Activated B cell treated with CpG ODN at 0.5 μM for 24 hours (primary cell): Measurements from ENCODE around the gene HOXB5. TPM values are rescaled to one million over a fixed set of nuclear protein-coding genes. Genes with fewer than 3 reads are reported as not detected.
A peak's percentile ranks its signal among the peaks of the same experiment; 100 is the strongest.

ENCODE experiments used
- ATAC-seq: fragments of 200-7000 bp; cut with Tn5 transposase; one replicate; pipeline ENCODE4 v1.10.0; 2021; ENCODE audit warnings: low read depth, mild to moderate bottlenecking, moderate library complexity
- CTCF ChIA-PET: fragments of 350-600 bp; sonication (Branson Sonifier 250); formaldehyde crosslinking; loops from one replicate; lab custom pipeline; 2021; ENCODE audit warnings: antibody characterized with exemption; lab: Charles Lee
- POLR2A ChIA-PET: fragments of 350-600 bp; sonication (Branson Sonifier 250); formaldehyde crosslinking; loops from one replicate; lab custom pipeline; 2021; ENCODE audit warnings: antibody characterized with exemption; lab: Charles Lee
- DNase-seq: peaks from one replicate; pipeline ENCODE4 v3.0.0; 2022
- H3K27ac Mint-ChIP-seq: one replicate; pipeline ENCODE4 v1.8.0; 2020; ENCODE audit warnings: mixed read lengths
- H3K27me3 Mint-ChIP-seq: one replicate; pipeline ENCODE4 v1.8.0; 2021; ENCODE audit warnings: mixed read lengths
- H3K36me3 Mint-ChIP-seq: one replicate; pipeline ENCODE4 v1.8.0; 2021; ENCODE audit warnings: low read depth, mixed read lengths
- H3K4me1 Mint-ChIP-seq: one replicate; pipeline ENCODE4 v1.8.0; 2021; ENCODE audit warnings: mixed read lengths
- H3K4me3 Mint-ChIP-seq: one replicate; pipeline ENCODE4 v1.8.0; 2020; ENCODE audit warnings: mild to moderate bottlenecking, mixed read lengths
- H3K9me3 Mint-ChIP-seq: one replicate; pipeline ENCODE4 v1.8.0; 2020; ENCODE audit warnings: mixed read lengths
- CTCF ChIP-seq: fragments of 200-600 bp; IDR thresholded peaks from one replicate; pipeline ENCODE4 v1.8.0; 2022; ENCODE audit warnings: antibody characterized with exemption, mild to moderate bottlenecking
- intact Hi-C: fragments of 100-400 bp; cut with micrococcal nuclease; formaldehyde crosslinking; loops from one replicate; pipeline ENCODE4 v1.15.1; 2024
- total RNA-seq: library from RNA; stranded (reverse); gene quantifications from 2 replicates; pipeline ENCODE4 v1.2.3, GENCODE V29; 2022

HOXB5 gene
- total RNA-seq, 1 donor from 2014 or later: not detected

DNA sequence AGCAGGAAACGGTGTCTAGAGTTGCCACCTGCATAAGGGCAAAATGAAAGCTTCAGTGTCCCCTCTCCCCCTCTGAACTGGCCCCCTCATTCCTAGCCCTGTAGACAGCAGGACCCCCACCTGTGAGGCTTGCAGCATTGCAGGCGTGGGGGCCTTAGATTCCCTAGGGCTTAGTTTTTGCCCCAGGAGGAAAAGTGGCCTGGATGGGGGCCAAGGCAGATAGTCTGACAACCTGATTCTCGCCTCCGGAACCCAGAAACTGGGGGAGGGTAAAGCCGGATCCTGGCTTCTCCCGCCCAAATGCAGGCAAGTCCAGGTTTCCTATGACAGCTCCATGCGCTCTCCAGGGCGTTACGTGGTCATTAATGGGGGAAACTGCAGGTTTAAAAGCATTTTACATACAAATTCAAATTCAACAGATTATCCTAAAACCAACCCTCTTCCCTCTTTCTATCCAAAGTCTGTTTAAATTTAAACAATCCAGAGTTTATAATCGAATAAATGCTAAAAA lies 11.9 kb upstream of the HOXB5 start:
- POLR2A ChIA-PET: no interaction called here
- H3K27ac Mint-ChIP-seq: no peak overlapping the region
- peaks cover 55% of the 10 kb centered on the region for H3K27me3 Mint-ChIP-seq
- CTCF ChIA-PET: interaction anchor here (2.0 kb wide), 1 partner anchor 13 kb away, joined by 9 read pairs; no protein-coding TSS in a partner anchor
- no peak for ATAC-seq
- no peak for TF ChIP-seq CTCF
- intact Hi-C loops: no loop called here
- H3K9me3 Mint-ChIP-seq: no peaks in the 10 kb centered on the region
- peaks cover 6% of the 10 kb centered on the region for H3K4me1 Mint-ChIP-seq
- no peaks in the 10 kb centered on the region for H3K36me3 Mint-ChIP-seq
- H3K4me3 Mint-ChIP-seq: no peak overlapping the region
- DNase-seq: no peak

- no peaks in the 10 kb centered on the region for H3K36me3 Mint-ChIP-seq
- no peak for ATAC-seq
- H3K27me3 Mint-ChIP-seq: peaks cover 60% of the 10 kb centered on the region
- intact Hi-C loops: no loop called here
- H3K27ac Mint-ChIP-seq: no peak within 1 kb of the TSS
- TF ChIP-seq CTCF: no peak
- ChIA-PET POLR2A (interaction anchor here (0.7 kb wide), 1 partner anchor 274 kb away, joined by 14 read pairs; no protein-coding TSS in a partner anchor), CTCF (interaction anchor here (0.8 to 2.0 kb wide), 3 partner anchors 8 to 271 kb away, joined by 3 to 9 read pairs (median 4); no protein-coding TSS in a partner anchor)
- H3K9me3 Mint-ChIP-seq: no peaks in the 10 kb centered on the region
- no peak for DNase-seq
- peaks cover 6% of the 10 kb centered on the region for H3K4me1 Mint-ChIP-seq
- peak within 1 kb of the TSS; percentile 20 for H3K4me3 Mint-ChIP-seq
Measured at GRCh38 chr17:48604770-48605329, 11.3 kb upstream of the HOXB5 start, which contains the start of gene HOXB6. HOXB6 (minus strand) TSS chr17:48604986; CDS start chr17:48598150, 6,836 bp downstream.

GRCh38 chr17:48603959-48604769 lies 10.6 kb upstream of the HOXB5 start:
- no peak for ATAC-seq
- no peaks in the 10 kb centered on the region for H3K36me3 Mint-ChIP-seq
- intact Hi-C loops: no loop called here
- peaks cover 6% of the 10 kb centered on the region for H3K4me1 Mint-ChIP-seq
- no peak for DNase-seq
- no peaks in the 10 kb centered on the region for H3K9me3 Mint-ChIP-seq
- no peak for TF ChIP-seq CTCF
- no peak overlapping the region for H3K27ac Mint-ChIP-seq
- ChIA-PET POLR2A (interaction anchor here (0.7 kb wide), 1 partner anchor 275 kb away, joined by 14 read pairs; no protein-coding TSS in a partner anchor), CTCF (interaction anchor here (0.7 to 0.9 kb wide), 3 partner anchors 9 to 271 kb away, joined by 3 to 5 read pairs (median 4); no protein-coding TSS in a partner anchor)
- H3K27me3 Mint-ChIP-seq: peaks cover 64% of the 10 kb centered on the region
- no peak overlapping the region for H3K4me3 Mint-ChIP-seq

DNA sequence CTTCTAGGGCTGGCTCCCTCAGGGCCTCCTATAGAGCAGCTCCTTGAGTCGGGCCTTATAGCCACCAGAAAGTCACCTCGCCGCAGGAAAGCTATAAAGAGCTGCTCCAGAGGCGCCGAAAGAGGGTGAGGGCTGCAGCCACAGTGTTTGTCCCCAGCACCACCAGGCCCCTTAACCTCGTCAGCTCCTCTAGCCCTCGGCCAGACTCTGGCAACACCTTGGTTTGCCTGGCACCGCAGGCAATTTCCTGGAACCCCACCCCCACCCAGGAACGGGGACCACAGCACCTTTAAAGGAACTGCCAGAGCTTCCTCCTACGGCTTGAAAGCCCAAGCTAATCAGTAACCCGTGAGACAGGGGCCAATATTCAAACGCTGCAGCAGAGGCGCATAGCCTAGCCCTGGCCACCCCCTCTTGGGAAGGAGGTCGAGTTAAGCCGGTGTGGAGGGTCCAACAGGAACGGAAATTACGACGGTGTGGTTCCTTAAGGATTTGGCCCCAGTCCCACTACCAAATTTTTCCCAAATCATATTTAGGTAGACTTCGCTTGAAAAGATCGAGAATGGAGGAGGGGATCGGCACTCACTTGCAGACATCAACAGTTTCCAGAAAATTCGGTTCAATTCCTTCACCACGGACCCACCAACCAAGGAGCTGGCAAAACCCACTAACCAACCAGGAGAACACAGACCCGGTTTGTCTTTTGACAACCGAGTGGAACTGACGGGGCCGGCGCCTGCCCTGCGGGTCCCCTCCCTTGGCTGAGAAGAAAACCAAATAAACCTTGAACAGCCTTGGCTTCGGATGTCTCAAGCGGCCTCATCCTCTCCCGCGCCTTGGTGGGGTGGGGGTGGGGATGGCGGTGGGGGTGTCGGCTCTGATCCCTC lies 8.2 kb upstream of the HOXB5 start:
- CTCF ChIA-PET: interaction anchor here (0.8 to 1.5 kb wide), 4 partner anchors 20 to 307 kb away, joined by 3 to 5 read pairs (median 3); no protein-coding TSS in a partner anchor
- no peak for ATAC-seq
- H3K36me3 Mint-ChIP-seq: no peaks in the 10 kb centered on the region
- H3K27ac Mint-ChIP-seq: no peak overlapping the region
- intact Hi-C loops: no loop called here
- TF ChIP-seq CTCF: no peak
- no peak for DNase-seq
- POLR2A ChIA-PET: interaction anchor here (0.6 to 1.4 kb wide), 5 partner anchors 8 to 576 kb away, joined by 3 to 7 read pairs (median 5); no protein-coding TSS in a partner anchor
- no peak overlapping the region for H3K4me3 Mint-ChIP-seq
- peaks cover 72% of the 10 kb centered on the region for H3K27me3 Mint-ChIP-seq
- no peaks in the 10 kb centered on the region for H3K9me3 Mint-ChIP-seq
- peaks cover 20% of the 10 kb centered on the region for H3K4me1 Mint-ChIP-seq
